ENCODE measurements around the gene GSG1L.

Gene GSG1L

DNA sequence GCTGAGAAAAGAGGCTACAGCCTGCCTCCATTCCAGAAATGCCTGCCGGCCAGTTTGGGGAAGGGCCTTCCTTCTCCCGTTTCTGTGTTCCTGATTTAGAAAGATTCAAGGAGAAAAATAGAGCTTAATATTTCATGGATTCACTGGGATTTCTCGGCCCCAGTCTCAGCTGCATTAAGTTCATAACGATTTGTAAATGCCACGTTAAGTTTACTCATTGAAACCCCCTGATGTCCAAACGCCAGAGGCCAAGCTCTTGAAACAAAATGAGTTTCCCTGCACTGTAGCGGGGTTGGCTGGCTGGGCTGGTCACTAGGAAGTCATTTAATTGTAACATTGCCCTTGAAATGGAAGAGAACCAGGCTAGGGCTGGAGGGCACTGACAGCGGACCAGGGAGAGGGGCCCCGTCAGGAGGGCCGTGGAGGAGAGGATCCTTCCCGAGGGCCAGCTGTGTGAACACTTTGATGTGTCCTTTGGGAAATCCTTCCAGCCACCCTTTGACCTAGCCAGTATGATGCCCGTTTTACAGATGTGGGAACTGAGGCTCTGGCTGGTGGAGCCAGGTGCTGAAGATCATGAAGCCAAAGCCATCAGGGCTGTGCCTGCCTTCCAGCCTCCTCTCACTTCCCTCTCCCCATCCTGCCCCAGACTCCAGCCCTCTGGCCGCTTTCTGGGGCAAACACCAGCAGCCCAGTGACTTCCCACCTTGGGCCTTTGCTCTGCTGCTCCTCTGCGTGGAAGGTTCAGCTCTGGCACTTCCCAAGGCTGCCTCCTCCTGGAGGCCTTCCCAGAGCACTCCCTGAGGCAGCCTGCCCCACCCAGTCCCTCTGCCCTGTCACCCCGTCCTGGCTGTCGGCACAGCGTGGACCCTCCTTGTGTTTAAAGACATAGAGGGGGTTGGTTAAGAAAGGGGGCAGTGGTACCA is 293.0 kb downstream of the GSG1L start:
- Histone ChIP-seq H3K36me3 (replicated peaks in 1 of 2; ENCODE audit: control insufficient read depth in 2 of 2, insufficient read depth in 2 of 2, low read length in 2 of 2) (peaks cover 6 to 46% of the 10 kb centered on the region in 2 donors), H3K9me3 (replicated peaks in 1 of 2; ENCODE audit: control insufficient read depth in 2 of 2, insufficient read depth in 1 of 2, low read depth in 1 of 2, low read length in 2 of 2) (no peaks in the 10 kb centered on the region), H2AFZ (ENCODE audit: low read length) (no peak overlapping the region), H4K8ac (ENCODE audit: low read depth, low read length) (no peak overlapping the region), H3K27me3 (ENCODE audit: control insufficient read depth in 3 of 3, insufficient read depth in 3 of 3, low read depth in 1 of 3, low read length in 3 of 3) (no peaks in the 10 kb centered on the region), H3K4me2 (ENCODE audit: insufficient read depth, low read length, poor library complexity, severe bottlenecking) (no peak overlapping the region), H2BK15ac (ENCODE audit: low read length) (no peak overlapping the region), H3K79me1 (ENCODE audit: low read depth, low read length) (no peaks in the 10 kb centered on the region), H3K14ac (ENCODE audit: low read length) (no peak overlapping the region), H3K4me3 (ENCODE audit: low read length in 2 of 2) (no peak overlapping the region), H2BK12ac (ENCODE audit: low read length) (no peak overlapping the region), H3K4ac (ENCODE audit: low read length) (no peak overlapping the region), H3K23ac (ENCODE audit: low read depth, low read length, poor library complexity) (no peak overlapping the region), H3K27ac (replicated peaks; ENCODE audit: low read length) (no peak overlapping the region), H3K9ac (ENCODE audit: low read depth, low read length, poor library complexity) (no peak overlapping the region), H2AK5ac (ENCODE audit: low read depth, low read length) (peak overlapping the region; percentile 65), H4K91ac (ENCODE audit: low read depth, low read length, poor library complexity) (no peak overlapping the region), H2BK5ac (ENCODE audit: low read length) (no peak overlapping the region), H2BK120ac (ENCODE audit: low read depth, low read length) (no peak overlapping the region), H3K4me1 (ENCODE audit: control insufficient read depth in 2 of 2, insufficient read depth in 1 of 2, low read depth in 1 of 2, low read length in 2 of 2) (no peaks in the 10 kb centered on the region), H3K18ac (ENCODE audit: low read length) (no peak overlapping the region)
- no peak for DNase-seq (ENCODE audit: low spot score)
- no CpG with 5 or more reads among the region's 17 CpGs for WGBS, 2 donors (ENCODE audit: extremely low coverage in 2 of 2, insufficient read length in 2 of 2, insufficient replicate concordance in 1 of 2)

DNA sequence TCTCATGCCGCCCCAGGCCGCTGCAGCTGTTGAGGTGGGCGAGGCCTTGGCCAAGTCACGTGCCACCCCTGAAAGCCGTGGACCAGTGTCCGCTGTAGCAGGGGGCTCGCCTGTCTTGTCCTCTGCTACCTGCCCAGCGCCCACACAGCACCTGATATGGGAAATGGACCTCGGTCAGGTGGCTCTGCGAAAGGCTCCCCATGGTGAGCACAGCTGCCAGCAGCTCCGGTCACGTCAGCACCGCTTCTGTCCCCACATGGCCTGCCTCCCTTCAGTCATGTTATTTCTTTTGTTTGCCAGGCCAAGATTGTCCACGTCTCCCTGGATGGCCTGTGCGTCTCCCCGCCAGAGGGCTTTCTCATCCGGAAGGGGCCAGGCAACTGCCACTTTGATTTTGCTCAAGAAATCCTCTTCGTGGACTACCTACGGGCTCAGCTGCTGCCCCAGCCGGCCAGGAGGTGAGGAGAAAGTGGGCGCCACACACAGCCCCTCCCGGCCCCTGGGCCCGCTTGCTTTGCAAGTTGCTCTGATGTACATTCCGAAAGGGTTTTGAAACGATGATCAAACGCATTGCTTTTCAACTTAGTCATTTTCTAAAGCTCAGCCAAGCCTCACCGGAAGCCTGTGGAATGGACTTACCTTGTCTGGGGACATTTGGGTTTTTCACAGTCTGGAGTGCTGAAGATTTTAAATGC is 293.8 kb downstream of the GSG1L start:
- Histone ChIP-seq H3K4me3 (ENCODE audit: low read length in 2 of 2) (no peak overlapping the region), H3K23ac (ENCODE audit: low read depth, low read length, poor library complexity) (no peak overlapping the region), H2AK5ac (ENCODE audit: low read depth, low read length) (no peak overlapping the region), H3K9ac (ENCODE audit: low read depth, low read length, poor library complexity) (peak overlapping the region; percentile 53), H4K8ac (ENCODE audit: low read depth, low read length) (no peak overlapping the region), H3K27me3 (ENCODE audit: control insufficient read depth in 3 of 3, insufficient read depth in 3 of 3, low read depth in 1 of 3, low read length in 3 of 3) (no peaks in the 10 kb centered on the region), H3K4me1 (ENCODE audit: control insufficient read depth in 2 of 2, insufficient read depth in 1 of 2, low read depth in 1 of 2, low read length in 2 of 2) (no peaks in the 10 kb centered on the region), H3K14ac (ENCODE audit: low read length) (no peak overlapping the region), H2BK15ac (ENCODE audit: low read length) (no peak overlapping the region), H2BK120ac (ENCODE audit: low read depth, low read length) (no peak overlapping the region), H3K79me1 (ENCODE audit: low read depth, low read length) (no peaks in the 10 kb centered on the region), H4K91ac (ENCODE audit: low read depth, low read length, poor library complexity) (no peak overlapping the region), H3K36me3 (replicated peaks in 1 of 2; ENCODE audit: control insufficient read depth in 2 of 2, insufficient read depth in 2 of 2, low read length in 2 of 2) (peaks cover 9 to 54% of the 10 kb centered on the region in 2 donors), H3K18ac (ENCODE audit: low read length) (no peak overlapping the region), H2BK5ac (ENCODE audit: low read length) (no peak overlapping the region), H2AFZ (ENCODE audit: low read length) (no peak overlapping the region), H3K4me2 (ENCODE audit: insufficient read depth, low read length, poor library complexity, severe bottlenecking) (no peak overlapping the region), H3K4ac (ENCODE audit: low read length) (no peak overlapping the region), H3K27ac (replicated peaks; ENCODE audit: low read length) (no peak overlapping the region), H3K9me3 (replicated peaks in 1 of 2; ENCODE audit: control insufficient read depth in 2 of 2, insufficient read depth in 1 of 2, low read depth in 1 of 2, low read length in 2 of 2) (peaks cover 0 to 7% of the 10 kb centered on the region in 2 donors), H2BK12ac (ENCODE audit: low read length) (no peak overlapping the region)
- DNase-seq (ENCODE audit: low spot score): no peak
- WGBS, 2 donors (ENCODE audit: extremely low coverage in 2 of 2, insufficient read length in 2 of 2, insufficient replicate concordance in 1 of 2): no CpG with 5 or more reads among the region's 27 CpGs

DNA sequence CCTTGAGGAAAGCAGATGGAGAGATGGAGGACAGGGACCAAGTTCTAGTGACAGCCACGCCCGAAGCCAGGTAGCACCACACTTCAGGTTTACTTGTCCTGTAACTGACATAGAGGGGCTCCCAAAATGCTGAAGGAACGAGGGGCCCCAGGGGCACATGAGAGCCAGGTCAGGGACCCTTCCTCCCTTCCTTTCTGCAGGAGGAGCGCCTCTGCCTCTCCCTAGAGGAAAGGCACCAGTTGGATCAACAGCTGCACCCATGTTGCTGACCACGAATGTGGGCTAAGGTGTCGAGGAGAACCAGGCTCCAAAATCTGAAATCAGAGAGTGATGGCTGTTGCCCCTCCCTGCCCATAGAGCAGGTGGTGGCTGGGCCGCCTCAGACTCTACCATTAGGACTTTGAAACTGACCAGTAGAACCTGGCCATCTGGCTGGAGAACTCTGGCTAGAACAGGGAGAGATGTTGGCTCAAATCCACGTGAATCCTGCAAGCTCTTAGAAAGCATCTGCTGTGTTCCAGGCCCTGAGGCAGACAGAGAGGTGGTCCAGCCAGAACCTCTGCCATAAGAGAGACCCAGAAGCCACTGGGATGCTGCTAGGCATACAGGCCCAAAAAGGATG is 294.8 kb downstream of the GSG1L start:
- no peaks in the 10 kb centered on the region for H3K27me3 ChIP-seq (ENCODE audit: control insufficient read depth in 3 of 3, insufficient read depth in 3 of 3, low read depth in 1 of 3, low read length in 3 of 3)

More for the DNA sequence above, 294.8 kb downstream of the GSG1L start:
- Histone ChIP-seq H2BK12ac (ENCODE audit: low read length) (no peak overlapping the region), H3K36me3 (replicated peaks in 1 of 2; ENCODE audit: control insufficient read depth in 2 of 2, insufficient read depth in 2 of 2, low read length in 2 of 2) (peaks cover 11 to 63% of the 10 kb centered on the region in 2 donors), H3K4me1 (ENCODE audit: control insufficient read depth in 2 of 2, insufficient read depth in 1 of 2, low read depth in 1 of 2, low read length in 2 of 2) (no peaks in the 10 kb centered on the region), H2BK15ac (ENCODE audit: low read length) (no peak overlapping the region), H2AFZ (ENCODE audit: low read length) (no peak overlapping the region), H4K8ac (ENCODE audit: low read depth, low read length) (no peak overlapping the region), H3K18ac (ENCODE audit: low read length) (no peak overlapping the region), H3K14ac (ENCODE audit: low read length) (no peak overlapping the region), H3K4ac (ENCODE audit: low read length) (no peak overlapping the region), H2BK5ac (ENCODE audit: low read length) (no peak overlapping the region), H3K4me2 (ENCODE audit: insufficient read depth, low read length, poor library complexity, severe bottlenecking) (no peak overlapping the region), H3K4me3 (ENCODE audit: low read length in 2 of 2) (no peak overlapping the region), H3K23ac (ENCODE audit: low read depth, low read length, poor library complexity) (no peak overlapping the region), H3K9ac (ENCODE audit: low read depth, low read length, poor library complexity) (no peak overlapping the region), H2BK120ac (ENCODE audit: low read depth, low read length) (no peak overlapping the region), H3K27ac (replicated peaks; ENCODE audit: low read length) (no peak overlapping the region), H3K9me3 (replicated peaks in 1 of 2; ENCODE audit: control insufficient read depth in 2 of 2, insufficient read depth in 1 of 2, low read depth in 1 of 2, low read length in 2 of 2) (peaks cover 2 to 17% of the 10 kb centered on the region in 2 donors), H2AK5ac (ENCODE audit: low read depth, low read length) (no peak overlapping the region), H4K91ac (ENCODE audit: low read depth, low read length, poor library complexity) (no peak overlapping the region), H3K79me1 (ENCODE audit: low read depth, low read length) (no peaks in the 10 kb centered on the region)
- DNase-seq (ENCODE audit: low spot score): no peak
- no CpG with 5 or more reads among the region's 8 CpGs for WGBS, 2 donors (ENCODE audit: extremely low coverage in 2 of 2, insufficient read length in 2 of 2, insufficient replicate concordance in 1 of 2)
